Measurements from ENCODE around the gene FRYL.
"Not testable (repeated sequence)": the region's sequence is repeated elsewhere in the genome, so short reads cannot be mapped to it uniquely, and the experiment has no call there.

DNA sequence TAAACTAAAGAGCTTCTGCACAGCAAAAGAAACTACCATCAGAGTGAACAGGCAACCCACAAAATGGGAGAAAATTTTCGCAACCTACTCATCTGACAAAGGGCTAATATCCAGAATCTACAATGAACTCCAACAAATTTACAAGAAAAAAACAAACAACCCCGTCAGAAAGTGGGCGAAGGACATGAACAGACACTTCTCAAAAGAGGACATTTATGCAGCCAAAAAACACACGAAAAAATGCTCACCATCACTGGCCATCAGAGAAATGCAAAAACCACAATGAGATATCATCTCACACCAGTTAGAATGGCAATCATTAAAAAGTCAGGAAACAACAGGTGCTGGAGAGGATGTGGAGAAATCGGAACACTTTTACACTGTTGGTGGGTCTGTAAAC, 63.8 kb downstream of the FRYL start:
- TF ChIP-seq CTCF (conservative IDR thresholded peaks at IDR 0.05); ZFX (IDR thresholded peaks at IDR 0.05): not testable (repeated sequence)
